ENCODE measurements around the gene FBXW7.

The FBXW7 gene

DNA sequence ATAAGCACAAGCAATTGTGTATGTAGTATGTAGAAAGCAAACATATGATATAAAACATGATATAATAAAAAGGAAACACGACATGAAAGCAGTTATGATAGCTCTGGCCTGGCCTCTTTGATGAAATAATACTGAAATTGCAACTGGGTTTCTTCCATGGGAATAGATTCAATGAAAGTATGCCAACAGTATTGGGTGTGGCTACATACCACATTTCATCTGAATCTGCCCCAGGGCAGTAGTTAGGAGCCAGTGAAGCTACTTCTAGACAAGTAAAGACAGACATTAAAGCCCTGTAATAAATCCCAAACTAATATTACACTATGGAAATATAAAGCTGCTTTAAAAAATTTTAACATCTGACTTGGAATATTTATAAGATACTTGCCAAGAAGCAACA, 207.3 kb downstream of the FBXW7 start:
- no peak overlapping the region for H3K27ac ChIP-seq
- TF ChIP-seq ZFX (IDR thresholded peaks at IDR 0.05): no peak

DNA sequence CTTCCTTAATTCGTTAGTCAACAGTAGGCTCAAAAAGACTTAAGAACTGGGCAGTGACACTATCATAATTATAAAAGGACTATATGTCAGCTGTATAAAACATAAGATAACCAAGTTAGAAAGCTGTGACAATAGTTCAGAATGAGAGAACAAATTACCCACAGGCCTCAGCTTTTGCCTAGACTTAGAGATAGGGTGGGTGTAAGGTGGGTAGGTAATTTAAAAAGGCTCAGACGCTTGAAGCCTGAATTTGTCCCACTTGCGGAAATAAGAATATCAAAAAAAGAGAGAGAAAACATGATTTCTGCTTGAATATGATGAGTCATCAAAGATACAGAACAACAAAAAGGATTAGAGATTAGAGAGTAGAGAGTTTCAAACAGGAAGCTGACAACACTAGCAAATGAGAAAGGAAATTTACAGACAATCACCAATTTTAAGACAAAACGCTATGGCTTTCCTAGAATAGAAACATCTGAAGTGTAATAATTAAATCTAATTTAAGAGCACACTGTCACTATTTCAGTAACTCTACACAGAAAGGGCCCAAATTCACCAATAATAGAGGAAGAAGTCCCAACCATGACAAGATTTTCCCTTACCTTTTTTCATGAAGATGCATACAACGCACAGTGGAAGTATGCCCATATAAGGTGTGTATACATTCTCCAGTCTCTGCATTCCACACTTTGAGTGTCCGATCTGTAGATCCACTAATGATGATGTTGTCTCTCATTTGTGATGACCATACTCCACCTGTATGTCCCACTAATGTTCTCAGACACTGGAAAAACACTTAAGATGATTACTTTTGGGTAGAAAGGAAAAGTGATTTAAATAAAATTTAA, 208.1 kb downstream of the FBXW7 start:
- H3K27ac ChIP-seq: no peak overlapping the region

DNA sequence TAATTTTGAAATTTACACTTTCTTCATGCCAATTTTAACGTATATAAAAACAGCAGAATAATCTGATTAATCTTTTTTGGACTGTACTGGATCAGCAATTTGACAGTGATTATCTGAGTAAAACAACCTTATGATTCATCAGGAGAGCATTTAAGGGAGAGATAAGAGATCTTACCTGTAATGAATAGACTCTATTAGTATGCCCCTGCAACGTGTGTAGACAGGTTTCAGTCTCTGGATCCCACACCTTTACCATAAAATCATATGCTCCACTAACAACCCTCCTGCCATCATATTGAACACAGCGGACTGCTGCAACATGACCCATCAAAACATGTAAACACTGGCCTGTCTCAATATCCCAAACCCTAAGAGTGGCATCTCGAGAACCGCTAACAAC, 210.1 kb downstream of the FBXW7 start:
- no peak overlapping the region for H3K27ac ChIP-seq
- TF ChIP-seq, protein P1, sequence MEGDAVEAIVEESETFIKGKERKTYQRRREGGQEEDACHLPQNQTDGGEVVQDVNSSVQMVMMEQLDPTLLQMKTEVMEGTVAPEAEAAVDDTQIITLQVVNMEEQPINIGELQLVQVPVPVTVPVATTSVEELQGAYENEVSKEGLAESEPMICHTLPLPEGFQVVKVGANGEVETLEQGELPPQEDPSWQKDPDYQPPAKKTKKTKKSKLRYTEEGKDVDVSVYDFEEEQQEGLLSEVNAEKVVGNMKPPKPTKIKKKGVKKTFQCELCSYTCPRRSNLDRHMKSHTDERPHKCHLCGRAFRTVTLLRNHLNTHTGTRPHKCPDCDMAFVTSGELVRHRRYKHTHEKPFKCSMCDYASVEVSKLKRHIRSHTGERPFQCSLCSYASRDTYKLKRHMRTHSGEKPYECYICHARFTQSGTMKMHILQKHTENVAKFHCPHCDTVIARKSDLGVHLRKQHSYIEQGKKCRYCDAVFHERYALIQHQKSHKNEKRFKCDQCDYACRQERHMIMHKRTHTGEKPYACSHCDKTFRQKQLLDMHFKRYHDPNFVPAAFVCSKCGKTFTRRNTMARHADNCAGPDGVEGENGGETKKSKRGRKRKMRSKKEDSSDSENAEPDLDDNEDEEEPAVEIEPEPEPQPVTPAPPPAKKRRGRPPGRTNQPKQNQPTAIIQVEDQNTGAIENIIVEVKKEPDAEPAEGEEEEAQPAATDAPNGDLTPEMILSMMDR (conservative IDR thresholded peaks at IDR 0.05): no peak
- TF ChIP-seq ZFX (IDR thresholded peaks at IDR 0.05): no peak

More for the DNA sequence above, 208.1 kb downstream of the FBXW7 start:
- TF ChIP-seq, protein P1 (conservative IDR thresholded peaks at IDR 0.05): no peak
- TF ChIP-seq ZFX (IDR thresholded peaks at IDR 0.05): no peak

DNA sequence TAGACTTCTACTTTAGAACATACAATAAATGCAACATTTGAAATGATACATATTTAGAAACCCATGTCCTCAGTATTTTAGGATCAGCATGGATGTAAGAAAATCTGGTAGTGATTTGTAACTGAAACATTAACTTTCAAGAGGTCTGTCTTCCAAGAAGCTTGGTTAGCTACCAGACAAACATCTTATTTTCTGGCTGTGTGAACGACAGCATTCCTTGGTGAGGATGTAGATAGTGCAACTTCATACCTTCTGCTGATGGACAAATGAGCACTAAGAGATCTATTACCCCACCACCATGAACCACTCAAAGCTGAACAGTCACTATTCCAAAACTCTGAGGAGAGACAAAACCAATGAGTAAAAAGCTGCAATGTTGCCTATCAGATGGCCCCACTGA, 212.7 kb downstream of the FBXW7 start:
- no peak overlapping the region for H3K27ac ChIP-seq
- TF ChIP-seq ZFX (IDR thresholded peaks at IDR 0.05): no peak
- TF ChIP-seq, protein P1 (conservative IDR thresholded peaks at IDR 0.05): no peak

DNA sequence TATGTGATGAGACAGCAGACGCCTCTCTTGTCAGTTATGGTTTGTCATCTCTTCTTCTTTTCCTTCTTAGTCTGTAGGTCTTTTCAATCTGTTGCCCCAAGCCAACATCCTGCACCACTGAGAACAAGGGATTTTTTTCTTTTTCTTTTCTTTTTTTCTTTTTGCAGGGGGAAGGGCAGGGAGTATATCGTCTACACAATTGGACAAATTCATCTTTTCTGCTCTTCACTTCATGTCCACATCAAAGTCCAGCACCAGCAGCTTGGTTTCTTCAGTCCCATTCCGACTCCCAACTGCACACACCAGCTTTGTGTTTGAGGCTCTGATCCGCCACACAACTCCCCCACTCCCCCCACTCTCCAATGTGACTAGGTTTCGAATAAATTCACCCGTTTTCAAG, 213.2 kb downstream of the FBXW7 start:
- TF ChIP-seq ZFX (IDR thresholded peaks at IDR 0.05): no peak
- TF ChIP-seq, protein P1 (conservative IDR thresholded peaks at IDR 0.05): no peak
- H3K27ac ChIP-seq: no peak overlapping the region

DNA sequence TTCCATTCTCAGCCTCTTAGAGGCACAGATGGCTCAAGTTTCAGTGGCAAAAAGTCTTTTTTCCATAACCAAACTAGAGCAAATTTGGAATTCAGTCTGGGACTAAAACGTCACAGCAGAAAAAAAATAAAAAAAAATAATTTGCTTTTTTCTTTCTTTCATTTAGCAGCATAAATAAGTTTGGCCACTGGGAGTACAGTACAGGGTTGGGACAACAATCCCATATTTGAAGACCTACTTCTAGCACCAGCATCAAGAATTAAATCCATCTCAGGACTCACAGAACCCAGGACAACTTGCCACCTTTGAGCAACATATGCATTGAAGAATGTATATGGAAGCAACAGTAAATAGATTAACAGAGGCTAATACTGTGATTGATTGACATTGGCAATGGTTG, 214.0 kb downstream of the FBXW7 start:
- TF ChIP-seq, protein P1 (conservative IDR thresholded peaks at IDR 0.05): no peak; the same call in 1 of the 2 replicates
- TF ChIP-seq ZFX (IDR thresholded peaks at IDR 0.05): no peak
- H3K27ac ChIP-seq: no peak overlapping the region

DNA sequence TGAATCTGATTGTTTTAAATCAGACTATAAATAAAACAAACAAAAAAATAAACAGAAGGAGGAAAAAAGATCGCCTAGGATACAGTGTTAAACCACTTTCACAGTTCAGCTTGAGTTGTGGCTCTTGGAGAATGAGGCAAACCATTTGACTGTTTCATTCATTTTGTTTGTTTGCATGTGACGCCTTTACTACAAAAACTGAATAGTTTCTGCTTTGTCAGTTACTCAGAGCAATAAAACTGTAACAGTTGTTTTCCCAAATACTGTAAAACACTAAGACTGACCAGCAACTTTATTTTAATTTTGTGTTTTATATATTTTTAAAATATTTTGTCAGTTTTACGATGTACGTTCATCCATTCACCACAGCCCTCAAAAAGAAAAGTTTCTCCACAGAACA, 214.5 kb downstream of the FBXW7 start:
- no peak overlapping the region for H3K27ac ChIP-seq
- no peak for TF ChIP-seq ZFX (IDR thresholded peaks at IDR 0.05)
- TF ChIP-seq, protein P1 (conservative IDR thresholded peaks at IDR 0.05): no peak

DNA sequence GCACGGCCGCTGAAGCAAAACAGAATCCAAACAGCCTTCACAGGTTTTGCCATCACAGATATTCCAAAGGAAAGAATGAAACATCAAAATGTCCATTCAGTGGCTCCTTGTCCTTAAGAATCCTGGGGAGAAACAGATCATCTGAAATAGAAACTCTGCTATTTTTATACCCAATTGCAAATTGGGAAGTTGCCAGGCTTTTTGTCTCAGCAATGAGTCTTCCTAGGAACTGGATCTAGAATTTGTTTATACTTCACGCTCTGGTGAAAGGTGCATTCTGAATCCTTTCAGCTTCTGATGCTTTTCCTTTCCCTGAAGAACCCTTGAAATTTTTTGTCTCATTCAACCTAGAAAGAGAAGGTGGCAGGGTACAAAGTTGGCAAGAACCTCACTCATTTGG, 218.9 kb downstream of the FBXW7 start:
- no peak overlapping the region for H3K27ac ChIP-seq
- TF ChIP-seq, protein P1 (conservative IDR thresholded peaks at IDR 0.05): no peak
- no peak for TF ChIP-seq ZFX (IDR thresholded peaks at IDR 0.05)

All from C4-2B (cell line).